HG03135 (cell line): ENCODE results near the gene SLC9A5.

ENCODE experiments used
- ATAC-seq: cut with Tn5 transposase; IDR thresholded peaks from one replicate; pipeline ENCODE4 v1.9.1; 2021; ENCODE audit warnings: mild to moderate bottlenecking, moderate library complexity; ENCODE audit not compliant: unreplicated experiment

Gene SLC9A5

DNA sequence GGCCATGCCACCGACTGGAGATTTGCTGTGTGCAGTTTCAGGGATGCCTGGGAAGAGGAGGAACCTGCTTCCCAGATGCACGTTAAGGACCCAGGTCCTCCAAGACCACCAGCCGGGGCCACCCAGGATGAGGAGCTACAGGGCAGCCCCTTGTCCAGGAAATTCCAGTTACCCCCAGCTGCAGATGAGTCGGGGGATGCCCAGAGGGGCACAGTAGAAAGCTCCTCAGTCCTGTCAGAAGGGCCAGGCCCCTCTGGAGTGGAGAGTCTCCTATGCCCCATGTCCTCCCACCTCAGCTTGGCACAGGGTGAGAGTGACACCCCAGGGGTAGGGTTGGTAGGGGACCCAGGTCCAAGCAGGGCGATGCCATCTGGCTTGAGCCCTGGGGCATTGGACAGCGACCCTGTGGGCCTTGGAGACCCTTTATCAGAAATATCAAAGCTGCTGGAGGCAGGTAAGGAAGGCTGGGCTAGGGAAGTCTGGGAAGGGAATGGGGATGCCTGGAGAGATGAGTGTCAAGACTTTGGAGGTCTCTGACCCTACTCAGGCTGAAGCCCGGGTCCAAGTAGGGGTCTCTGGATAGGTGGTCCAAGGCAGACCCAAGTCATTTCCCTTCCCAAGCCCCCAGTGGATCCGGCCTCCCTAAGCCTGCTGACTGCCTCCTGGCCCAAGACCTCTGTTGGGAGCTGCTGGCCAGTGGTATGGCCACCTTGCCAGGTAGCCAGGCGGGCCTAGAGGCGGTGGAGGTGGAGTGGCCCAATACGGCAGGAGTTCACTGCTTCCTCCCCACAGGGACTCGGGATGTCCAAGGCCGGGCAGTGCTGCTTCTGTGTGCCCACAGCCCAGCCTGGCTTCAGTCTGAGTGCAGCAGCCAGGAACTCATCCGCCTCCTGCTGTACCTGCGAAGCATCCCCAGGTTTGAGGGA lies 31.6 kb downstream of the SLC9A5 start:
- ATAC-seq: no peak

DNA sequence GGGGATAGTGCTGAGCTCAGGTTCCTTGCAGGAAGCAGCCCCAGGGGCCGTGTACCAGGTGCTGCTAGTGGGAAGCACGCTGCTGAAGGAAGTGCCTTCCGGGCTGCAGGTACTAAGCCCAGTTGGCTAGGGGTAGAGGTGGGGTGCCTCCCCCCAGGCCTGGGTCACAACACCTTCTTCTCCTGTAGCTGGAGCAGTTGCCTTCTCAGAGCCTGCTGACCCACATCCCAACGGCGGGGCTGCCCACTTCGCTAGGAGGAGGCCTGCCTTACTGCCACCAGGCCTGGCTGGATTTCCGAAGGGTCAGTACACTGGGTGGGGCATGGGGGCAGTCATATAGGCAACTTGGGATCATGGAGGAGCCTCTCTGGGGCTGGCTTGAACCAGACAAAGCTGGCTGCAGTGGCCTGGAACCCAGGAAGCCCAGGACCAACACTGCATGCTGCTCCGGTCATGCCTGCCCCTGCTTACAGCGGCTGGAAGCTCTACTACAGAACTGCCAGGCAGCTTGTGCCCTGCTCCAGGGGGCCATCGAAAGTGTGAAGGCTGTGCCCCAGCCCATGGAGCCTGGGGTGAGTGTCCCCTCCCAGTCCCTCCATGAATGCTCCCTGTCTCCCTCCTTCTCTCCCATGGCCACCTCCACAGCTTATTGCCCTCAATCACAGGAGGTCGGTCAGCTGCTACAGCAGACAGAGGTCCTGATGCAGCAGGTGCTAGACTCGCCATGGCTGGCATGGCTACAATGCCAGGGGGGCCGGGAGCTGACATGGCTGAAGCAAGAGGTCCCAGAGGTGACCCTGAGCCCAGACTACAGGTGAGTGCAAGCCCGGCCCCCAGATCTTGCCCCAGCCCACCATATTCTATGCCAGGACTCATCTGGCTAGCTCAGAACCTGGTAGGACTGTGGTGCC lies 33.0 kb downstream of the SLC9A5 start:
- ATAC-seq: no peak

DNA sequence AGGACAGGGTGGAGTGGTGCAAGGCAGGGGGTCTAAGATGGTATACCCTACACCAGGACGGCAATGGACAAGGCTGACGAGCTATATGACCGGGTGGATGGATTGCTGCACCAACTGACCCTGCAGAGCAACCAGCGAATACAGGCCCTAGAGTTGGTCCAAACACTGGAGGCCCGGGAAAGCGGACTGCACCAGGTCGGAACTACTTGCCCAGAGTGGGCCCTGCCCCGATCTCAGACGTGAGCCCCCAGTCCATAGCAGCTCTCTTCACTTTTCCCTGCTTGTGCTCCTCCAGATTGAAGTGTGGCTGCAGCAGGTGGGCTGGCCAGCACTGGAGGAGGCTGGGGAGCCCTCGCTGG lies 33.6 kb downstream of the SLC9A5 start:
- ATAC-seq: no peak

DNA sequence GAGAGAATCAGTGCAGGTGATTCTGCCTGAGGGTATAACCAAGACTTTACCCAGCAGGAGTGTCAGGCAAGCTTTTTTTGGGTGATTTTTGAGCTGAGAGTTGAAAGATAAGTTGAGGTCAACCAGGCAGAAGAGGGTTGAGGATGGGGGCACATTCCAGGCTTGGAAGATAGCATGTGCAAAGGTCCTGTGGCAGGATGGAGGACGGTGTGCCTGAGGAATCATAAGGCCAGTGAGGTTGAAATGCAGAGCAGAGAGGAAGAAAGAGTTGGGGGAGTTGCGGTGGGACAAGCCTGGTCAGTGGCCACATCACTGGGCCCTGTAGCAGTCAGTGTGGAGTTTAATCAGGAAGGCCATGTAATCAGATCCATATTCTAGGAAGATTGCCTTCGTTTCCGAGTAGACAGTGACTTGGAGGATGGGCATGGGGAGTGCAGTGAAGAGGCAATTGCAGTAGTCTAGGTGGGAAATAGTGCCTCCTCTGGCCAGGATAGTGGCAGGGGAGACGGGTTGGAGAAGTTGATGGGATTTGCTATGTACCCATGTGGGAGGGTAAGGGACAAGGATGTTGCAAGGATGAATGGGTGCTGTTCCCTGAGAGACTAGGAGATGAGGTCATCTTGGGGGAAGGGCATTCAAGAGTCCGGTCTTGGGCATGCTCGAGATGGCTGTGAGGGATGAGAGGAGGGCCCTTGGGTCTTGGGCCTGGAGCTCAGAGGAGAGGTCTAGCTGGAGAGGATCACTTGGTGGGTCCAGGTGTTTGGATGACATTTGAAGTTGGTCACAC lies 34.5 kb downstream of the SLC9A5 start:
- no peak for ATAC-seq

DNA sequence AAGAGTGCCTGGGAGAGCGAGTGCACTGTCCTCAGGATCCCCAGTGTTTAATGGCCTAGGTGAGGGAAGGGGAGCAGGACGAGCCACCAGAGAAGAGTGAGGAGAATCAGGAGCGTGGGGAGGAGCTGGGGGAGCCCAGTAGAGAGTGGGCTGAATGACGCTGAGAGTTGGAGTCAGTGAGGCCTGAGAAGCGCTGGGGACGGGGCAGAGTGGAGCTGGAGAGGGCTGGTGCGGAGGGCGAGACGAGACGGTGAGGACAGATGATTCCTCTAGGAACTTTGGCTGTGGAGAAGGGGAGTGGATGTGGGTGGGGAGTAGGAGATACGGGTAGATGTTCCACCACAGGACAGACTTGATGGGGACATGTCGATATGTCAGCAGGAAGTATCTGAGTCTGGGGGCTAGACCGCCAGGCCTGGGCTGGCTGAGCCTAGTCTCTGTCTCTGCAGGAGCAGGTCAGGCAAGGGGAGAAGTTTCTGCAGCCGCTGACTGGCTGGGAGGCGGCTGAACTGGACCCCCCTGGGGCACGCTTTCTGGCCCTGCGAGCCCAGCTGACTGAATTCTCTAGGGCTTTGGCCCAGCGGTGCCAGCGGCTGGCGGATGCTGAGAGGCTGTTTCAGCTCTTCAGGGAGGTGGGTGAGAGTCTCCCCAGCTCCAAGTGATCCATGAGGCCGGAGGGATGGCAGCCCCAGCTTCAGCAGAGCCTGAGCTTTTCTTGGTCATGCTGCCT lies 35.2 kb downstream of the SLC9A5 start:
- no peak for ATAC-seq

DNA sequence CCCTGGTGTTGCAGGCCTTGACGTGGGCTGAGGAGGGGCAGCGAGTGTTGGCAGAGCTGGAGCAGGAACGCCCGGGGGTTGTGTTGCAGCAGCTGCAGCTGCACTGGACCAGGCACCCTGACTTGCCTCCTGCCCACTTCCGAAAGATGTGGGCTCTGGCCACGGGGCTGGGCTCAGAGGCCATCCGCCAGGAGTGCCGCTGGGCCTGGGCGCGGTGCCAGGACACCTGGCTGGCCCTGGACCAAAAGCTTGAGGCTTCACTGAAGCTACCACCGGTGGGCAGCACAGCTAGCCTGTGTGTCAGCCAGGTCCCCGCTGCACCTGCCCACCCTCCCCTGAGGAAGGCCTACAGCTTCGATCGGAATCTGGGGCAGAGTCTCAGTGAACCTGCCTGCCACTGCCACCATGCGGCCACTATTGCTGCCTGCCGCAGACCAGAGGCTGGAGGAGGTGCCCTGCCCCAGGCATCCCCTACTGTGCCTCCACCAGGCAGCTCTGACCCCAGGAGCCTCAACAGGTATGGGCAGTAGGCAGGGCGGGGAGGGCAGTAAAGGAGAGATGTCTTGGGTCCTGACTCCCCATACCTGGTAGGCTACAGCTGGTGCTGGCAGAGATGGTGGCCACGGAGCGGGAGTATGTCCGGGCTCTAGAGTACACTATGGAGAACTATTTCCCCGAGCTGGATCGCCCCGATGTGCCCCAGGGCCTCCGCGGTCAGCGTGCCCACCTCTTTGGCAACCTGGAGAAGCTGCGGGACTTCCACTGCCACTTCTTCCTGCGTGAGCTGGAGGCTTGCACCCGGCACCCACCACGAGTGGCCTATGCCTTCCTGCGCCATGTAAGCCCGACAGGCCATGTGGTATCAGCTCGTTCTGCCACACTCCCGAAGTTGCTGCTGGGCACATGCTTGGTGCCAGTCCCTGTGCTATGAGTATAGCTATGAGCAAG lies 36.2 kb downstream of the SLC9A5 start:
- no peak for ATAC-seq

DNA sequence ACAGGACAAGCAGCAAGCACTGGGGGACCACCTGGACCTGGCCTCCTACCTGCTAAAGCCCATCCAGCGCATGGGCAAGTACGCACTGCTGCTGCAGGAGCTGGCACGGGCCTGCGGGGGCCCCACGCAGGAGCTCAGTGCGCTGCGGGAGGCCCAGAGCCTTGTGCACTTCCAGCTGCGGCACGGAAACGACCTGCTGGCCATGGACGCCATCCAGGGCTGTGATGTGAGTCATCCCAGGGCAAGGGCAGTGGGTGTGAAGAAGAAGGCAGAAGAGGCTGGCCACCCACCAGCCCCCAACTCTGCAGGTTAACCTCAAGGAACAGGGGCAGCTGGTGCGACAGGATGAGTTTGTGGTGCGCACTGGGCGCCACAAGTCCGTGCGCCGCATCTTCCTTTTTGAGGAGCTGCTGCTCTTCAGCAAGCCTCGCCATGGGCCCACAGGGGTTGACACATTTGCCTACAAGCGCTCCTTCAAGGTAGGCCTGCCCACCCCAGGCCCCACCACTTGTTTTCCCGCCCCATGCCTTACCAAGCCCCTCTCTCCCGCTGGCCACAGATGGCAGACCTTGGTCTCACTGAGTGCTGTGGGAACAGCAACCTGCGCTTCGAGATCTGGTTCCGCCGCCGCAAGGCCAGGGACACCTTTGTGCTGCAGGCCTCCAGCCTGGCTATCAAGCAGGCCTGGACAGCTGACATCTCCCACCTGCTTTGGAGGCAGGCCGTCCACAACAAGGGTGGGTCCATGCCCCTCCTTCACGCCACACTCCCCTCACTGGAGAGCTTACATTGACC lies 37.9 kb downstream of the SLC9A5 start:
- no peak for ATAC-seq

DNA sequence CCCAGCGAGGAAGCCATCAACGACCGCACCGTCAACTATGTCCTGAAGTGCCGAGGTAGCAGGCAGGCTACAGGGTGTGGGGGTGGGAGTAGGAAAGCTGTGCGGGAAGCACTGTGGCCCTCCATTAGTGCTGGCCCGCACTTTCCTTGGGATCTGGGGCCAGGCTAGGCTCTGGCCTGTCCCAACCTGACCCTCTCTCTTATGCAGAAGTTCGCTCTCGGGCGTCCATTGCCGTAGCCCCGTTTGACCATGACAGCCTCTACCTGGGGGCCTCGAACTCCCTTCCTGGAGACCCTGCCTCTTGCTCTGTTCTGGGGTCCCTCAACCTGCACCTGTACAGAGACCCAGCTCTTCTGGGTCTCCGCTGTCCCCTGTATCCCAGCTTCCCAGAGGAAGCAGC lies 39.2 kb downstream of the SLC9A5 start:
- ATAC-seq: no peak

DNA sequence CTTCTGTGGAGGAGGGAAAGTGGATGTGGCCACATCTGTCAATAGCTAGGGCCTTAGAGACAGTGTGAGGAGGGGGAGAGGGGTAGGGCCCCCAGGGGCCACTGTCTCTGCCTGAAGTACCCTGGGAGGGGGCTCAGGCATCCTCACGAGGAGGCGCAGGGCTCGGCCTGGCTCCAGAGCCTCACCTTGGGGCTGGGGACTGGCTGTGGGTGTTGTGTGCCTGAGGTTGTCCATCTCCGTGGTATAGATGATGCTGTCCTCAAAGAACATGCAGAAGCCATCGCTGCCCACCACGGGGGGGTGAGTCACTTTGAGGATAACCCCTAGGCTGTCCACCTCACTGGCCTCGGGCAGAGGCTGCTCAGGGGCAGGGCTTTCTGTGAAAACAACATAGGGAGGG lies 42.7 kb downstream of the SLC9A5 start:
- ATAC-seq: no peak

DNA sequence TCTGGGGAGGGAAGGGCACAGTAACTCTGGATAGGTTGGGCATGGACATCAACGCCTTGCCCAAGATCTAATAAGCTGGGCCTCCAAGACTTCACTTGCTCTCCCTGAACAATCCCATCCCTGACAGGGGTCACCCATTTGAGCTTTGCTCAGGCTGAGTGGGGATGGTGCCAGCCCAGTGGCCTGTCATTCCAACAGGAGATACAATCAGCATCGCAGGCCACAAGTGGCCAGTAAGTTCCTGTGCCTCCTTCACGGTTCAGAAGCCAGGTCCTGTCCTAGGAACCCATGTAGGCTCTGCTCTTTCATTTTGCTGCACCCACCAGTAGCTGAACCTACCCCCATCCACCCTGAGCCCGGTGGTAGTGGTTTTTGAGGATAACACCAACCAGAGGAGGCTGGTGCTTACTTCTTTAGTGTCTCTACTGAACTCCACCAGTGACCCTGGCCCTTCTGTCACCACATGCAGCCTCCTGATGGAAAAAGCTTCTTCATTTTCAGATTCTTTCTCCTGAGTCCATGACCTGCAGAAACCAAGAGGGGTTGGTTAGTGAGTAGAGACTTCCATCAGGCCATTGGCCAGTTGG lies 45.5 kb downstream of the SLC9A5 start:
- ATAC-seq: no peak

DNA sequence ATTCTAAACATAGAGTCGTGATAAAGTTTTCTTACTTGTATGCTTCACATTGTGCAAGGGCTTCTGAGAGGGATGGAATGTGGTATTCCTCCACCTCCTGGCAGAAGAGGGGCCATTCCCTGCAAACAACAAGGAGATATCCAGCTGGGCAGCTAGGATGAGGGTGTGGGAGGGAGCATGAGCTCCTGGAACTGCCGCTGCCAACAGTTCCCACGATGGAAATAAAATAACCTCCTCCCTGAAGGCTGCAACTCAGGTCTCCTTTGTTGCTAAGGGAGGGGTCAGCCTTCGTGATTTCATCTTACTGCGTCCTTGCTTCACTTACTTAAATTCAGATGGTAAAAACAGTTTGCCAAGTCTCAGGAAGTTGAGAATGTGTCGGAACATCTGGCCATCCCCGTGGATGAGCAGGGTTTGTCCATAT lies 46.2 kb downstream of the SLC9A5 start:
- no peak for ATAC-seq

DNA sequence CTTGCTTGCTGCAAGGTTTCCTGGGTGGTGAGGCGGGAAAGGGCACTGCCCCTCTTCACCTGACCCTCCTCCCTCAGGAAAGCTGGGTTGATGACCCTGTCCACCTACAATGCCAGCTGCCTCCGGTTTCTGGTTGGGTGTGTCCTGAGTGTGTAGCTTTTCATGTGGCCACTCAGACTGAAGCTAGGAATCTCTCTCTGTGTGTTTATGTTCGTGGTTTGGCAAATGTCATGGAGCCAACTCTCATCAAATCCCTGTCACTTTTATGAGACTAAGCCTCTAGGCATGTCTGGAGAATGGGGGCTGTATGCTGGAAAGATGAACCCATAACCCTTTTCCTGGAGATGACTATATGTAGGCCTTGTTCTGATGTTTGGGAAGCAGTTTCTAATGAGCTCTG lies 47.6 kb downstream of the SLC9A5 start:
- no peak for ATAC-seq

DNA sequence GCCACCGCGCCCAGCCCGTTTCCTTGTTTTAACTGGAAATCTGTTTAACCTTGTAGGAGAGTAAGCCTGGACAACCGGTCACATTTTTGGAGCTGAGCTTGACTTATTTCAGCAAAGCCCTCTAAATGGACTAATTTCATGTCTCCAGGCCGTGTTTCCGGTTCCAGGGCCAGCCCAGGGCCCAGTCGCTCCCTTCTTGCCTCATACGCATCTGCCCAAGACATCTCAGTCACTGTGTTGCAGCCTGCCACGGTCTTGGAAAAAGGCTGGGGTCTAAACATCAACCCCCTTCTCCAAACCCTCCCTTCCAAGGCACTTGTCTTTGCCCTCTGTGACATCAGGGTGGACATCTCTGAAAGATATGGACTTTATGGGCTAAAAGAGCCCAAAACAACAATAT lies 49.5 kb downstream of the SLC9A5 start:
- ATAC-seq: no peak

DNA sequence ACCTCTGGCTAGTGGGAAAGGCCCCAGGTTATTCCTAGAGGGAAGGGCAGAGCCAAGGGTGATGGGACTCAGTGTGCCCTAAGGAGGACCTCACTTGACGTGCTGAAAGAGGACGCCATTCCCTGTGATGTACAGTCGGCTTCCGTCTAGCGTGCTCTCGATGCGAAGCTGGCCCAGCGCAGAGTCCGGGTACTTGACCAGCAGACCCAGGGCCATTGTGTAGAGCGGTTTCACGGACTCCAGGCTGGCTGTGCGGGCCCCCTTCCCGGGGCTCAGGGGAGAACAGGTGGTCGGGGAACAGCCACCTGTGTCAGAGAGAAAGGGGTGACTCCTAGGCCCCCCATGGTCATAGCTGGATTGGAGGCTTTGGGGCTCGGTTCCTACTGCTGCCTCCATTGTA lies 50.5 kb downstream of the SLC9A5 start:
- no peak for ATAC-seq

DNA sequence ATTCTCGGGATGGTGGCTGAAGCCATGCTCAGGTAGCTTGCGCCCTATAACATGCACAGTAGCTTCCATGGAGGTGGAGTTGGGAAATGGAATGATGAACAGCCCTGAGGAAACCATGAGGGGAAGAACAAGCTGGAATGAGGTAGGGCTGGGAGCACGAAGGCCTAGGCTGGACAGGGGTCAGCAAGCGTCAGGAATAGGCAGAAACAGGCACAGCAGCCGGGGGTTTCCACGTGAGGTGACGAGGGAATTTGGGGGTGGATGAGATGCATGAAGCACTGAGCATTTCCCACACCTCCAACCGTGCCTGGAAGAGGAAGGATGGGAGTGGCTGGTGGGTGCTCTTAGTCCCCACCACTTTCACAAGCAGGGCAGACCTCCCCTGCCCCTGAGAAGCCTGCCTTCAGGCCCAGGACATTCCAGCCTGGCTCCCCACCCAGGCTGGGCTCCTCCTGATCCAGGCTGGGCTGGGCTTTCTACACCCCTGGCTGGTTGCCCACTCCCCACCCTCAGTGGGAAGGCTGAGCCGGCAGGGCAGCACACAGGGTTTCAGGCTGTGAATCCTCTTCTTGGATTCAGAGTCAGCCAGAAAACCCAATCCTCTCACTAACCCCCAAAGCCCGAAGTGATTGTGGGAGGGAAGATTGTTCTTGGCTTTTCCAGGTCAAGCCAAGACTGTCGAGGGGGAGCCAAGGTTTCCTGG lies 52.5 kb downstream of the SLC9A5 start:
- ATAC-seq: no peak

DNA sequence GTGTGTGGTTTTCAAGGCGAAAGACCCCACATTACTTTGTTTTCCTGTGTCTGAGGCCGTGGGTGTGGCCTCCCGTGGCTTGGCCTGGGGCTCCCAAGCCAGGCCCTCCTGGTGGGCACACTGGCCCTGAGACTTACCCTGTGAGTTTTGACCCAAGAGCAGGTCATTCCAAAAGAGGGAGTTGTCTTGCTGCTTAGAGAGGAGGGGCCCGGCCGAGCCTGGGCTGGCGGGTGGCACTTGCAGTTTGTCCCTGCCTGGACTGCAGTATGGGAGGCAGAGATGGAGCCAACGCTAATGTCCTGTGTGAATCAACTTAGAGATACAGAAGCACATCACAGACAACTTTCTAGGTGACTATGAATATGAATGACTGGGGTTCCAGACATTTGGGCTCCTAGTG lies 53.3 kb downstream of the SLC9A5 start:
- no peak for ATAC-seq

DNA sequence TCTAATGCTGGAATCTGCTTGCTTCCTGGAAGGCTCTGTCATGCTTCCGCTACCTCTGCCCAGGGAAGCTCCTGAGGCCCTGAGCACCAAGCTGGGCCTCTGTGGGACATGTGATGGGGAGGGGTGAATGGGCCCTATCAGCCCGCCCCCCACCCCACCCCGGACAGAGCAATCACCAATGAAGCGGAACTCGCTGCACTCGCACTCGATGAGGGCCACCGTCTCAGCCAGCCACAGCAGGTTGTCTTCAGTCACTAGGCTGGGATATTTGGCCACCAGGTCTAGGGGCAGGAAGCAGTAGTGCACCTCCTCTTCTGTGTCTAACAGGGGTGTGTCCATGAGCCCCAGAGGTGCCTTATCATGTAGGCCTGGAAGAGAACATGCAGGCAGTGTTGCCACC lies 54.2 kb downstream of the SLC9A5 start:
- ATAC-seq: no peak

DNA sequence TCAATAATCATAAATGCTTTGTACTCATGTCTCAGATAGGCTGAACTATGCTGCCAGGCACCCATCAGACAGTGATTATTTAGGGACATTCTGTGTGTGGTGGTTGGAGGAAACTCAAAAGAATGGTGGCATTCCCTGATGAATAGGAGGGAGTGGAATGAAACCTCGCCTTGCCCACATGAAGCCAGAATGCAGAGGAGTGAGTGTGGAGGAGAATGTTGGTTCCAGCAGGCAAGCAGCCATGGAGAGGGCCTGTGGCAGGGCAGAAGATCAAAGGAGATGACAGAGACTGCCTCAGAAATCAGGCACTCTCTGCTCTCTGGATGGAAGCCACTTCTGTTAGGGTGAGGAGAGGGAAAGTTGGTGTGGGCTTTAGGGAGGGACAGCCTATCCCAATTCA lies 55.2 kb downstream of the SLC9A5 start:
- ATAC-seq: no peak
